DMS114 treated with DMSO at 0.1 percent for 48 hours (cell line): ENCODE data around the gene FGF18.
"Not testable (repeated sequence)": the region's sequence is repeated elsewhere in the genome, so short reads cannot be mapped to it uniquely, and the experiment has no call there.

Experiments
- DNase-seq: peaks from one replicate; lab custom pipeline; 2025; ENCODE audit not compliant: unreplicated experiment; lab: John Stamatoyannopoulos, UW

FGF18 gene

DNA sequence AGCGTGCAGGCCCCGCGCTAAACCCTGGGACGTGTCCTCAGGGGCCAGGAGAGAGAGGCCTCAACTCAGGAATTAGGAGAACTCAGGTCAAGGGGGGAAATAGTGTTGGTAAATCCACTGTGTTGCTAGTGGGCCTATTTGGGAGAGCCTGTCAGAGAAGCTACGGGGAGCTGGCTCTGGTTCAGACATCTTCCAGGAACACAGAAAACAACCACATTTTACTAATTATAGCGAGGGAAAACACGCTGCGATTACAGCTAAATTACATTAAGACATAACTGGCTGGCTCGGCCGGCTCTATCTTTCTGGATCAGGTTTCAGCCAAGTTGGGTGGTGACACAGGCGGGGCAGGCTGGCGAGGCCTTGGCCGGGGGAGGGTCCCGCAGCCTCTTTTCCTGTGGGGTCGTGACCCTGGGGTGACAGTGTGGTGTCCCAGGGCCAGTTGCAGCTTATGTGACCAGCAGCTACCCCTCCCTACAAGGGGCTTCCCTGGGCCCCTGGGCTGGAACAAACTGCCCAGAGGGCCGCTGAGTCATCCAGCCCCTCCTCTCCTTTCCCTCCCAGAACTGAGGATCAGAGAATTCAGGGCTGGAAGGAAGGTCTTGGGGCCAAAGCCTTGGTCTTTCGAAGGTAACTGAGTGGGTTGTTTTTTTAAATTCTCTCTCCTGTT lies 75.1 kb downstream of the FGF18 start:
- DNase-seq = no peak

DNA sequence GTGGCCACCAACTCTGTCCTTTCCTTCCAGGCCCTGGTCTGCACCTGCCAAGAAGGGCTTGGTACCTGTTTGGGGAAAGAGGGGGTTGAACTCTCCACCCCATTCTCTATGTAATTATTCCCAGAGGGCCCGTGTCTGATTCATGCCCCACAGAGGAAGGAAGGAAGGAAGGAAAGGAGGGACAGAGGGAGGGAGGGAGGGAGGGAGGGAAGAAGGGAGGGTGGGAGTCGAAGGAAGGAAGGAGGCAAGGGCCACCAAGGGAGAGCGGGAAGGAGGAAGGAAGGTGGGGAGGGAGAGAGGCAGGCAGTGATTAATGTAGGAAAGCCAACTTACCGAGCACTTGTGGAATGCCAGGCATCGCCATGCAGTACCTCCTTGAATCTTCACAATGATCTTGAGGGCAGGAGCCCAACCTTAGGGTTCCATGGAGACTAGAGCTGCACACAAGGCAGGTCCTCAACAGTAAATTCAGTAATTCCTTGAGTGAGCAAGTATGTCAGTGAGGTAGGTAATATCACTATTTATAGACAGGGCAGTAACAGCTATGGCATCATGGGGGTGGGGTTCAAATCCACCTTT lies 75.8 kb downstream of the FGF18 start:
- DNase-seq = no peak

DNA sequence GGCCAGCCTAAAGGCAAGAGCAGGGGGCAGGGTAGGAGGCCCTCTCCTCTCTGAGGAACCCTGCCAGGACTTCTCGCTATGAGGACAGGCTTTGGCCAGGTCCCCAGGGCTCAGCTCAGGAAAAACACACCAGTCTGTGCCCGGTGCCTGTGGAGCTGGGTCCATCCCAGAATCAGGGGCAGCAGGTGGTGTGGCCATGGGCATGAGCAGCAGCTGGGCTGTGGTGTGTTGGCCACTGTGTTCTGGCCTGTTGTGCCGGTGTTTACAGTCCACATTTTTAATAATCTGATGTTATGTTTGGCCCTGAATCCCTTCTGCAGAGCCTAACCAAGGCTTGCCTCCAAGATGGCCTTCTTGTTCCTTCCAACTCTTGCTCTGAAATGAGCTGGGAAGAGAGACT lies 77.0 kb downstream of the FGF18 start:
- no peak for DNase-seq

DNA sequence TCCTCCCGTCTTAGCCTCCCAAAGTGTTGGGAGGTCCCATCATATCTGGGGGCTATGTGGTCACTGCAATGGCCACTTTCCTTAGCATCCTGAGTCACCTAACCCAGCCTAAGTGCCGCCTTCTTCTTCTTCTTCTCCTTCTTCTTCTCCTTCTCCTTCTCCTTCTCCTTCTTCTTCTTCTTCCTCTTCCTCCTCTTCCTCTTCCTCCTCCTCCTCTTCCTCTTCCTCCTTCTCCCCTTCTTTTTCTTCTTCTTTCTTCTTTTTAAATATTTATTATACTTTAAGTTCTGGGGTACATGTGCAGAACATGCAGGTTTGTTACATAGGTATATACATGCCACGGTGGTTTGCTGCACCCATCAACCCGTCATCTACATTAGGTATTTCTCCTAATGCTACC lies 78.0 kb downstream of the FGF18 start:
- DNase-seq = not testable (repeated sequence)

GRCh38 chr5:171498166-171498565 lies 78.7 kb downstream of the FGF18 start:
- no peak for DNase-seq

DNA sequence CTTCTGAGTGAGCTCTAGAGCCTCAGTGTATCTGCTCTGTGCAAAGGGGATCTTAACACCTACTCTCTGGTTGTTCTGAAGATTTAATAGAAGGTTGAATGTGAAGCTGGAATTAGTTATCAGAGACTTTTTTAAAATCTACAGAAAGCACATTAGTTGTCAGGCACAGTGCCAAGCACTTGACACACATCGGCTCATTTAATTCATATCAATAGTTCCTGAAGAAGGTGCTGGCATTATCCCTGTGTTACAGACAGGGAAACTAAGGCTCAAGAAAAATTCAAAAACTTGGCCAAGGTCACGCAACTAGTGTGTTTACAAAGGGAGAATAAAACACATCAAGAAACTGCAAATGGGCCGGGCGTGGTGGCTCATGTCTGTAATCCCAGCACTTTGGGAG lies 80.2 kb downstream of the FGF18 start:
- no peak for DNase-seq

DNA sequence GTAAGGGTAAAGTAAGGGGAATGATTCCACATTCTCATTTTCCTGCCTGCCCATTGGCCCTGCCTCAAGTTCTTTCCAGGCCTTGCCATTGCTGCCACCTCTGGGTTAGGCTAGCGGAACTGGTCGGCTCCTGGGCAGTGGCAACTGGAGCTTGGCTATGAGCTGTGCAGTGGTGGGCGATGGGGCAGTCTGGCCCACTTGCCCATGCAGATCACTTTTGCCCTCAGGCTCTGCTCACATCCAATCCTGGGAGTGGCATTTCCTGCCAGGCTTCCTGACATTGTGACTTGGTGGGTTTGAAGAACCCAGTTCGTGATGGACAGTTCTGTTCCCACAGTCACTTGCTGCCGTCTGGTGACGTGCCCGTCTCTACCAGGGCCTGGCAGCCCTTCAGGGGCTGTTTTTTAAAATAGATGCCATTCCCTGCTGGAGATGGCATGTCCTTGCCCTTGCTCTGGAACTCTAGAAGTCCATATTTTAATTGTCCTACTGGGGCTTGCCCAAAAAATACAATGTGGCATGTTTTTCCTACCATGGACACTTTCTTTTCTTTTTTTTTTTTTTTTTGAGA lies 86.1 kb downstream of the FGF18 start:
- DNase-seq = no peak

- no peak for DNase-seq
Observed at GRCh38 chr5:171506951-171507350, 87.5 kb downstream of the FGF18 start.
